Mucosa of rectum (tissue), 2 donors: ENCODE data around the gene TOMM22.
A peak's percentile ranks its signal among the peaks of the same experiment; 100 is the strongest.
"Not testable (repeated sequence)": the region's sequence is repeated elsewhere in the genome, so short reads cannot be mapped to it uniquely, and the experiment has no call there.

ENCODE experiments used
- H3K27ac ChIP-seq, 2 donors: one replicate each; pipeline ENCODE4 v1.7.0; 2013; ENCODE audit warnings: inconsistent platforms in 2 of 2, low read depth in 2 of 2, low read length in 2 of 2
- H3K27me3 ChIP-seq, 2 donors: one replicate each; pipeline ENCODE4 v1.7.0; 2013; ENCODE audit warnings: low read length in 2 of 2; ENCODE audit not compliant: control insufficient read depth in 2 of 2, insufficient read depth in 2 of 2
- H3K36me3 ChIP-seq, 2 donors: one replicate each; pipeline ENCODE4 v1.7.0; 2013; ENCODE audit warnings: low read length in 2 of 2; ENCODE audit not compliant: control insufficient read depth in 2 of 2, insufficient read depth in 2 of 2
- H3K4me1 ChIP-seq, 2 donors: one replicate each; pipeline ENCODE4 v1.7.0; 2013; ENCODE audit warnings: low read length in 2 of 2, mild to moderate bottlenecking in 1 of 2; ENCODE audit not compliant: control insufficient read depth in 2 of 2, insufficient read depth in 2 of 2
- H3K4me3 ChIP-seq, 2 donors: one replicate each; pipeline ENCODE4 v1.7.0; 2013; ENCODE audit warnings: low read length in 2 of 2
- H3K9ac ChIP-seq, 2 donors: one replicate each; pipeline ENCODE4 v1.7.0; 2013; ENCODE audit warnings: low read length in 2 of 2, low read depth in 1 of 2, mild to moderate bottlenecking in 1 of 2
- H3K9me3 ChIP-seq, 2 donors: one replicate each; pipeline ENCODE4 v1.7.0; 2013; ENCODE audit warnings: low read length in 2 of 2; ENCODE audit not compliant: control insufficient read depth in 2 of 2
- donor health status: healthy.
- donor health status: Normal muscosa, but diverticular disease.

Gene TOMM22

GRCh38 chr22:38681582-38682335 is at the start of gene TOMM22:
TOMM22 (plus strand) TSS chr22:38681957; CDS start chr22:38681979, 22 bp downstream.
- Histone ChIP-seq H3K9me3 (no peaks in the 10 kb centered on the region), H3K4me3 (peak within 1 kb of the TSS; percentile 93 to 96), H3K27me3 (no peaks in the 10 kb centered on the region), H3K9ac (peak within 1 kb of the TSS; percentile 84 to 86), H3K27ac (peak within 1 kb of the TSS; percentile 59 to 65), H3K36me3 (peaks cover 29 to 35% of the 10 kb centered on the region in 2 donors), H3K4me1 (peaks cover 6% of the 10 kb centered on the region in 2 donors)

- no peak overlapping the region for H3K27ac ChIP-seq
- no peak overlapping the region for H3K4me3 ChIP-seq
- H3K9ac ChIP-seq: no peak overlapping the region
- no peaks in the 10 kb centered on the region for H3K4me1 ChIP-seq
- no peaks in the 10 kb centered on the region for H3K9me3 ChIP-seq
- no peaks in the 10 kb centered on the region for H3K27me3 ChIP-seq
- H3K36me3 ChIP-seq: no peaks in the 10 kb centered on the region
Measured at GRCh38 chr22:38632528-38632927, 49.2 kb upstream of the TOMM22 start.

DNA sequence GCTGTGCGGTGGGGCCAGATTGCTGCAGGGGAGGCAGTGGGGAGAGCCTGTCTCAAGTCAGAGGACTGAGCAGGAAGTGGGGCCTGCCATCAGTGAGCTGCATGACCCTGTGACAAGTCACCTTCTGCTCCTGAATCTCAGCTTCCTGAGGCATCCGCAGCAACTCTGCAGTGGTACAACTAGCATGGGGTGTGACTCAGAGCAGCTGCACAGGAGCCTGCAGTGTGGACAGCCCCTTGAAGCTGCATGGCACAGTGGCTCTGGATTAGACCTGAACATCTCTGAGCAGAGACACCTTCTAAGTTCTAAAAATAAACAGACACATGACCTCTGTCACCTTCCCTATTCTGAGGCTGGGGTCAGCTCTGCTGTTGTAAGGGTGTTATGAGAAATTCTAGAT is 43.5 kb upstream of the TOMM22 start:
- H3K27ac ChIP-seq: no peak overlapping the region
- H3K4me1 ChIP-seq: no peaks in the 10 kb centered on the region
- no peak overlapping the region for H3K4me3 ChIP-seq
- no peaks in the 10 kb centered on the region for H3K9me3 ChIP-seq
- H3K27me3 ChIP-seq: no peaks in the 10 kb centered on the region
- H3K36me3 ChIP-seq: no peaks in the 10 kb centered on the region
- no peak overlapping the region for H3K9ac ChIP-seq

- no peaks in the 10 kb centered on the region for H3K27me3 ChIP-seq
- H3K27ac ChIP-seq: no peak overlapping the region
- H3K9ac ChIP-seq: no peak overlapping the region
- H3K36me3 ChIP-seq: no peaks in the 10 kb centered on the region
- no peaks in the 10 kb centered on the region for H3K9me3 ChIP-seq
- no peaks in the 10 kb centered on the region for H3K4me1 ChIP-seq
- H3K4me3 ChIP-seq: no peak overlapping the region
Measured at GRCh38 chr22:38638728-38639127, 43.0 kb upstream of the TOMM22 start.

DNA sequence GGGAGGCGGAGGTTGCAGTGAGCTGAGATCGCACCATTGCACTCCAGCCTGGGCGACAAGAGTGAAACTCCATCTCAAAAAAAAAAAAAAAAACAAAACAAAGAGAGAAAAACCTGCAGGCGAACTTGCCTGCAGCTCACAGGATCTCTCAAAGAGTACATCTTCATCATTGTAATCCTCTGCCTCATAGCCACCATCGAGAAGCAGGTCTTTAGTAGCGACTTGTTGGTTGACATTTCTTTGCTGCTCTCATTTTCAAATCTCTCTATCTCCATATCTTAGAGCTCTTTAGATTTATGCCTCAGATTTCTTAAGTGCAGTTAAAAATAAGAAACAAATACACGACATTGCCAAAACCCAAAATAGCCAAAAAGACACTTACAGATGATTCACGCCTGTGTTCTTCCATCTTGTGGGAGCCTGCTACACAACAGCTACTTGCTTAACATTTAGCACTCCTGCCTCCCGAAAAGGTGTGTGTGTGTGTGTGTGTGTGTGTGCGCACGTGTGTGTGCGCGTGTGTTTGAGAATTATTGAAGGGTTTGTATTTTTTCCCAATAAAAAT is 40.2 kb upstream of the TOMM22 start:
- no peaks in the 10 kb centered on the region for H3K4me1 ChIP-seq
- no peak overlapping the region for H3K4me3 ChIP-seq
- no peak overlapping the region for H3K27ac ChIP-seq
- no peak overlapping the region for H3K9ac ChIP-seq
- no peaks in the 10 kb centered on the region for H3K27me3 ChIP-seq
- no peaks in the 10 kb centered on the region for H3K36me3 ChIP-seq
- H3K9me3 ChIP-seq: no peaks in the 10 kb centered on the region

DNA sequence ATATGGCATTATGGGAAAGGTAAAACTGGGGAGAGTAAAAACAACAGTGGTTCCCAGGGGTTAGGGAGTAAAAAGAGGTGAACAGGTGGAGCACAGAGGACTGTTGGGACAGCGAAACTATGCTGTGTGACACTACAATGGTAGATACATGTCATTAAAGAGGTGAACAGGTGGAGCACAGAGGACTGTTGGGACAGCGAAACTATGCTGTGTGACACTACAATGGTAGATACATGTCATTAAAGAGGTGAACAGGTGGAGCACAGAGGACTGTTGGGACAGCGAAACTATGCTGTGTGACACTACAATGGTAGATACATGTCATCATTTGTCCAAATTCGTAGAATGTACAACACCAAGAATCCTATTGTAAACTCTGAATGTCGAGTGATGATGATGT is 37.5 kb upstream of the TOMM22 start:
- not testable (repeated sequence) for H3K36me3 ChIP-seq, H3K9ac ChIP-seq, H3K27me3 ChIP-seq, H3K9me3 ChIP-seq, H3K4me1 ChIP-seq, H3K4me3 ChIP-seq, H3K27ac ChIP-seq

GRCh38 chr22:38645430-38645829 is 36.3 kb upstream of the TOMM22 start:
- H3K27me3 ChIP-seq: no peaks in the 10 kb centered on the region
- no peak overlapping the region for H3K9ac ChIP-seq
- H3K36me3 ChIP-seq: no peaks in the 10 kb centered on the region
- no peak overlapping the region for H3K27ac ChIP-seq
- H3K4me3 ChIP-seq: no peak overlapping the region
- no peaks in the 10 kb centered on the region for H3K4me1 ChIP-seq
- no peaks in the 10 kb centered on the region for H3K9me3 ChIP-seq

- Histone ChIP-seq H3K9ac (no peak overlapping the region), H3K27ac (no peak overlapping the region), H3K4me3 (no peak overlapping the region), H3K9me3 (no peaks in the 10 kb centered on the region), H3K27me3 (no peaks in the 10 kb centered on the region), H3K4me1 (peaks cover 0 to 3% of the 10 kb centered on the region in 2 donors), H3K36me3 (no peaks in the 10 kb centered on the region)
Measured at GRCh38 chr22:38649841-38650522, 31.8 kb upstream of the TOMM22 start.

DNA sequence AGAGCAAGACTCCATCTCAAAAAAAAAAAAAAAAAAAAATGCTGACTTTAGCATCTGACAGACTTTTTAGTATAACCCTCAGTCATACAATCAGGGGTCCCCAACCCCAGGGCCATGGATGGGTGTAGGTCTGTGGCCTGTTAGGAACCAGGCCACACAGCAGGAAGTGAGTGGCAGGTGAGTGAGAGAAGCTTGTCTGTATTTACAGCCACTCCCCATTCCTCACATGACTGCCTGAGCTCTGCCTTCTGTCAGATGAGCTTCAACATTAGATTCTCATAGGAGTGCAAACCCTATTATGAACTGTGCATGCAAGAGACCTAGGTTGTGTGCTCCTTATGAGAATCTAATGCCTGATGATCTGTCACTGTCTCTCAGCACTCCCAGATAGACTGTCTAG is 28.9 kb upstream of the TOMM22 start:
- no peak overlapping the region for H3K4me3 ChIP-seq
- peaks cover 5 to 15% of the 10 kb centered on the region in 2 donors for H3K4me1 ChIP-seq
- no peak overlapping the region for H3K9ac ChIP-seq
- no peaks in the 10 kb centered on the region for H3K9me3 ChIP-seq
- no peaks in the 10 kb centered on the region for H3K36me3 ChIP-seq
- no peak overlapping the region for H3K27ac ChIP-seq
- no peaks in the 10 kb centered on the region for H3K27me3 ChIP-seq

DNA sequence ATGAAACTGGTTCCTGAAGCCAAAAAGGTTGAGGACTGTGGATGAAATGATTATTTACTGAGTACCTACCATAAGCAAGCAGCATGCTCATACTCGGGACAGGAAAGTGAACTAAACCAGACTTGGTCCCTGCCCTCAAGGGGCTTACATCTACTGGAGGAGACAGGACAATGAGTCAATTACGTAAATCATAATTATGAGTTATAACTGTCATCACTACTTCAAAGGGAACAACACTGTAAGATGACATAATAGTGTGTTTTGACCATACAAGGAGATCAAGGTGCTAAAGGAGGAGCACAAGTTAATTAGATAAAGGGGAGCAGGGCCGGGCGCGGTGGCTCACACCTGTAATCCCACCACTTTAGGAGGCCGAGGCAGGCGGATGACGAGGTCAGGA is 28.0 kb upstream of the TOMM22 start:
- no peaks in the 10 kb centered on the region for H3K9me3 ChIP-seq
- no peak overlapping the region for H3K27ac ChIP-seq
- H3K9ac ChIP-seq: no peak overlapping the region
- H3K36me3 ChIP-seq: no peaks in the 10 kb centered on the region
- no peaks in the 10 kb centered on the region for H3K27me3 ChIP-seq
- H3K4me3 ChIP-seq: no peak overlapping the region
- peaks cover 5 to 15% of the 10 kb centered on the region in 2 donors for H3K4me1 ChIP-seq
